Esophagus squamous epithelium (tissue), 5 donors: ENCODE results near the gene NR1D2. TPM values are rescaled to one million over a fixed set of nuclear protein-coding genes. Genes with fewer than 3 reads are reported as not detected.

Experiments used
- DNase-seq: peaks from one replicate; lab custom pipeline; 2025; lab: John Stamatoyannopoulos, UW
- H3K27ac ChIP-seq, 4 donors: fragments of 200-600 bp; sonication (generic); one replicate each; pipeline ENCODE4 v1.5.1; 2016 to 2019; ENCODE audit warnings: mild to moderate bottlenecking in 1 of 4
- H3K27me3 ChIP-seq, 4 donors: fragments of 200-600 bp; sonication (generic); 1 replicate in 3 of 4; 2 replicates in 1 of 4; pipeline versions ENCODE4 v1.5.1 to v1.6.0; 2017 to 2021; ENCODE audit warnings: antibody characterized with exemption in 1 of 4
- H3K36me3 ChIP-seq, 3 donors: fragments of 200-600 bp; sonication (generic); one replicate each; pipeline ENCODE4 v1.5.1; 2016 to 2019
- H3K4me1 ChIP-seq, 3 donors: fragments of 200-600 bp; sonication (generic); one replicate each; pipeline ENCODE4 v1.5.1; 2017 to 2019
- H3K4me3 ChIP-seq, 4 donors: fragments of 200-600 bp; sonication (generic); 1 replicate in 3 of 4; 2 replicates in 1 of 4; pipeline ENCODE4 v1.5.1; 2016 to 2019; ENCODE audit warnings: mild to moderate bottlenecking in 2 of 4, moderate library complexity in 1 of 4
- H3K9me3 ChIP-seq, 3 donors: fragments of 200-600 bp; sonication (generic); one replicate each; pipeline ENCODE4 v1.5.1; 2016 to 2019
- POLR2A ChIP-seq, 4 donors: fragments of 450-650 bp; IDR thresholded peaks; one replicate each; pipeline ENCODE4 v1.6.1; 2017; ENCODE audit warnings: antibody characterized with exemption in 4 of 4, mild to moderate bottlenecking in 4 of 4, moderate library complexity in 3 of 4
- WGBS, 2 donors: methylation state at CpG; one replicate each; pipeline ENCODE4 v1.1.5; 2018; 5-methylcytosine and 5-hydroxymethylcytosine counted together
- intact Hi-C: fragments of 100-400 bp; cut with DNase I; formaldehyde crosslinking; loops from one replicate; pipeline ENCODE4 v1.15.0; 2022
- total RNA-seq, 4 donors: library from RNA; depleted of rRNA; stranded (reverse); fragments of >200 nt; gene quantifications; one replicate each; pipeline ENCODE4 v1.1.0, GENCODE V29; 2016
- TF ChIP-seq, protein P1 (sequence below), 6 experiments: fragments of 450-650 bp in 4 of 6; fragments of 200-600 bp in 2 of 6; sonication (generic) in 2 of 6; IDR thresholded peaks; one replicate each; pipeline ENCODE4 v1.5.1; 2016 to 2019; ENCODE audit warnings: antibody characterized with exemption in 6 of 6, mild to moderate bottlenecking in 4 of 6, moderate library complexity in 4 of 6
- donor health status: DM: yes; HTN: yes; CAD: no.

NR1D2 gene
- total RNA-seq, 4 donors from 2014 or later = 10.8 to 34.0 (median 11.6) TPM

DNA sequence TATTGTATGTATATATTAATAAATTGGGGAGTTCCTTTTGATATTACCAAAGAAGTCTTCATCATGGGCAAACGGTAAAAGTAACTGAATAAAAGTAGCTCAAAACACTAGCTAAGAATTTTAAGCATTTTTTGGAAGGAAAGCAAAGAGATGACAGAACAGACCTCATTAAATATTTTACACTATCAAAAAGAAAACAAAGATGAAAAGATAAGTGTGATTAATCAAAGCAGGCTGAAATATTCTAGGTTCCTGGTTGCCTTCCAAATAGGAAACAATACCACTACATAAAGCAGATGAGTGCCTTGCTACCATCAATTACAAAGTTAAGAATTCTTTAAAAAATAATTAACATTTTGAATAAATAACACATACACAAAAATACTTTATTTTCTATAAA is 31.9 kb upstream of the NR1D2 start:
- H3K9me3 ChIP-seq = no peaks in the 10 kb centered on the region
- peaks cover 0 to 32% (median 0%) of the 10 kb centered on the region in 3 donors for H3K36me3 ChIP-seq
- no peaks in the 10 kb centered on the region for H3K27me3 ChIP-seq
- peaks cover 10 to 29% (median 11%) of the 10 kb centered on the region in 3 donors for H3K4me1 ChIP-seq
- H3K27ac ChIP-seq = no peak overlapping the region
- no peak for TF ChIP-seq POLR2A (IDR thresholded peaks at IDR 0.05)
- TF ChIP-seq, protein P1, sequence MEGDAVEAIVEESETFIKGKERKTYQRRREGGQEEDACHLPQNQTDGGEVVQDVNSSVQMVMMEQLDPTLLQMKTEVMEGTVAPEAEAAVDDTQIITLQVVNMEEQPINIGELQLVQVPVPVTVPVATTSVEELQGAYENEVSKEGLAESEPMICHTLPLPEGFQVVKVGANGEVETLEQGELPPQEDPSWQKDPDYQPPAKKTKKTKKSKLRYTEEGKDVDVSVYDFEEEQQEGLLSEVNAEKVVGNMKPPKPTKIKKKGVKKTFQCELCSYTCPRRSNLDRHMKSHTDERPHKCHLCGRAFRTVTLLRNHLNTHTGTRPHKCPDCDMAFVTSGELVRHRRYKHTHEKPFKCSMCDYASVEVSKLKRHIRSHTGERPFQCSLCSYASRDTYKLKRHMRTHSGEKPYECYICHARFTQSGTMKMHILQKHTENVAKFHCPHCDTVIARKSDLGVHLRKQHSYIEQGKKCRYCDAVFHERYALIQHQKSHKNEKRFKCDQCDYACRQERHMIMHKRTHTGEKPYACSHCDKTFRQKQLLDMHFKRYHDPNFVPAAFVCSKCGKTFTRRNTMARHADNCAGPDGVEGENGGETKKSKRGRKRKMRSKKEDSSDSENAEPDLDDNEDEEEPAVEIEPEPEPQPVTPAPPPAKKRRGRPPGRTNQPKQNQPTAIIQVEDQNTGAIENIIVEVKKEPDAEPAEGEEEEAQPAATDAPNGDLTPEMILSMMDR (IDR thresholded peaks at IDR 0.05) = no peak
- WGBS, 2 donors = 54 to 83% methylated on average over 1 of the region's 1 CpG
- H3K4me3 ChIP-seq = no peak overlapping the region
- DNase-seq = no peak
- intact Hi-C loops = no loop called here

DNA sequence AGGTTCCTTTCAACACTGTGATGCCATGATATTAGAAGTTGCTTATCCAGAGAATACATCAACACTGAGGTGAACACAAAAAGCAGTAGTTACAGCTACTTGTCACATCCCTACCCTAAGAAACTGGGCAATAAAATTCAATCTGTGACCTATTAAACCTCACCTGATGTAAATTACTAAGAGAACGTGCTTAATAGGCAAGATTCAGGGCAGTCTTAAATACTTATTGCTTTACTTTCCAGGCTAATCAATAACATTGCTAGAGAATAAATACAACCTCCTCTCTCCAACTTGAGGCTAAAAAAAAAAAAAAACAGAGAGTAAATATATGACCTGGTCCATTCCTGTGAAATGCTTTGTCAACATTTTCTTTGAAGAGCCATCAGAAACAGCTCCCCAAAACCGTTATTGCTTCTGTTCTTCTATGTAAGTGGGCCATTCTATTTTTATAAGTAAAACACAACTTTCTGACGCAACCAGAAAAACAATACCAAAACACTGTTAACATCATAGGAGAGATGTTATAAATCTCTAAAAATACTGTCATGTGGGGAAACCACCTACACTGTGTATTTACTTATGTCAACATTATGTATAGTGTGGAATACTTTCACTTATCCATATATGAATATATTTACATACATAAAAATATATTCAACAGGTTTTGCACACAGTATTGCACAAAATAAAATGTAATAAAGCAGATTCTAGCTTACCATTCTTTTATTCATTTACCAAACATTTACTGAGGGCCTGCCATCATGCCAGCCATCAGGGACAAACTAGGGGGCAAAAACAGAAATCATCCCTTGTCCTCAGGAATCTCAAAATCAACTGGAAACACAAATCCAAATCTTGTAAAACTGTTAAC is 31.0 kb upstream of the NR1D2 start:
- Histone ChIP-seq H3K9me3 (no peaks in the 10 kb centered on the region), H3K36me3 (peaks cover 0 to 34% (median 0%) of the 10 kb centered on the region in 3 donors), H3K27ac (no peak overlapping the region), H3K4me3 (no peak overlapping the region), H3K4me1 (peaks cover 15 to 38% (median 19%) of the 10 kb centered on the region in 3 donors), H3K27me3 (no peaks in the 10 kb centered on the region)
- WGBS, 2 donors = 71 to 78% methylated on average over 3 of the region's 3 CpGs
- intact Hi-C loops = no loop called here
- DNase-seq = no peak
- TF ChIP-seq, protein P1 (IDR thresholded peaks at IDR 0.05) = no peak
- no peak for TF ChIP-seq POLR2A (IDR thresholded peaks at IDR 0.05)

DNA sequence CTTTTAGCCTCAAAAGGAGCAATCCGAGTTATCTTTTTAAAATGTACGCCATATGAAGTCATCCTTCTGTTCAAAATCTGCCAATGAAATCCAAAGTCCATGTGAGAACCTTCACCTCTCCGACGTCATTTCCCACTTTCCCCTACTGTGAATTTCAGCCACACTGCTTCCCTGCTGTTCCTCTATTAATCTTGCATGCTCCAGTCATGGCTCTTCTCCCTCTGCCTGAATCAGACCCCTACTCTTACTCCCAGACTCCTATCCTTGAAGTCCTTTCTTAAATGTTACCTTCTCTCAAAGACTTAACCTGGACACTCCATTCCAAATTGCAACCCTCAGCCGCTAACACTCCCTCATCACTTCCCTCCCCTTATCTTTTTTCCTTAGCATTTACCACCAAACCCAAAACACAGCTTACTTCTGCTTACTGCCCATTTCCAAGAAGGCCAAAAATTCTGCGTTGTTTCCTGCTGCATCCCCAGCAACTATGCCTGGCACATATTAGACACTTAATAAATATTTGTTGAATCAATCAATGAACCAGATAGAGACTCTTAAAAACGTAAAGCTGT is 29.5 kb upstream of the NR1D2 start:
- H3K27me3 ChIP-seq = no peaks in the 10 kb centered on the region
- intact Hi-C loops = no loop called here
- H3K36me3 ChIP-seq = peaks cover 0 to 34% (median 0%) of the 10 kb centered on the region in 3 donors
- H3K9me3 ChIP-seq = no peaks in the 10 kb centered on the region
- TF ChIP-seq POLR2A (IDR thresholded peaks at IDR 0.05) = no peak
- TF ChIP-seq, protein P1 (IDR thresholded peaks at IDR 0.05) = no peak
- peaks cover 15 to 53% (median 19%) of the 10 kb centered on the region in 3 donors for H3K4me1 ChIP-seq
- H3K4me3 ChIP-seq = peak overlapping the region; percentile 90 to 96 (median 95)
- H3K27ac ChIP-seq = peak overlapping the region in 1 of 4 donors; percentile 99
- no peak for DNase-seq
- 61 to 63% methylated on average over 7 of the region's 7 CpGs for WGBS, 2 donors

DNA sequence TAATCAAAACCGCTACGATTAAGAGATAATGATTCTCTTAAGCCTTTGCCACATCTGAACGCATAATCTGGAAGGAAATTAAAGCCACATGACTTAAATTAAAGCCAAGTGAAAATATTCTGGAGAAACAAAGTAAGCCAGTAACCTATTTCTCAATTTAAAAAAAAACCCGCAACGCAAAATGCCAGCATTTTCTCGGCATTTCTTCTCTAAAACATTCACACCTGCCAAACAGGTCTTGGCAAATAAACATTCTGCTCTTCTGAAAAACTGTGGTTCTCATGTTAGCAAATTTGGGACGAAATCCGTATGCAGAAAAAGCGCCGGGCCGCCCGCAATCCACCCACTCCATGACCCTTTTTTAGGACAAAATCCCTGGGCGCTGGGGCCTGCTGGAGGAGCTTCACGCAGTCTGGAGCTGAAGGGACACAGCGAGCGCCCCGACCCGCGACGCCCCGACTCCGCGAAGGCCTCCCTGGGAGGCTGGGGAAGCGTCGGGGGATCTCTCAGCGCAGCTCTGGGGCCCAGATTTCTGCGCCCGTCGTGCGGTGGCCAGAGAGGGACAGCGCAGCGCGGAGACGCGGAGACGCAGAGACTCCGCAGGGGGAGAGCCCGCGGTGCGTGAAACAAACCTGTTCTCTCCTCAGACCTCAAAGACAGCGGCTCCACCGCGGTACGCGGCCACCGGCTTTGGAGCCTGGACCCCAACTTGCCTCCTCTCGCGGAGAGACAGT is 28.8 kb upstream of the NR1D2 start:
- no peak for TF ChIP-seq POLR2A (IDR thresholded peaks at IDR 0.05)
- TF ChIP-seq, protein P1 (IDR thresholded peaks at IDR 0.05) = no peak
- H3K36me3 ChIP-seq = peaks cover 0 to 35% (median 0%) of the 10 kb centered on the region in 3 donors
- H3K27ac ChIP-seq = peak overlapping the region; percentile 97 to 99 (median 98)
- H3K4me3 ChIP-seq = peak overlapping the region; percentile 90 to 96 (median 95)
- H3K9me3 ChIP-seq = no peaks in the 10 kb centered on the region
- H3K27me3 ChIP-seq = no peaks in the 10 kb centered on the region
- intact Hi-C loops = no loop called here
- 1 to 4% methylated on average over 15 to 29 of the region's 48 CpGs for WGBS, 2 donors
- no peak for DNase-seq
- peaks cover 15 to 57% (median 19%) of the 10 kb centered on the region in 3 donors for H3K4me1 ChIP-seq
